Epithelial cell of proximal tubule (primary cell): ENCODE results near the gene ASAH2. TPM values are rescaled to one million over a fixed set of nuclear protein-coding genes. Genes with fewer than 3 reads are reported as not detected.

ENCODE experiments used
- DNase-seq: peaks from one replicate; pipeline ENCODE4 v3.0.0-alpha.2; 2011; ENCODE audit warnings: low read depth
- H3K4me3 ChIP-seq: 2 replicates; pipeline ENCODE4 v1.5.1; 2011; ENCODE audit warnings: low read depth, mild to moderate bottlenecking, low read length
- CTCF ChIP-seq: conservative IDR thresholded peaks from 2 replicates; pipeline ENCODE4 v1.5.1; 2012; ENCODE audit warnings: low read depth, mild to moderate bottlenecking, low read length
- total RNA-seq: library from RNA; depleted of rRNA; stranded (reverse); fragments of >200 nt; gene quantifications from 2 replicates; pipeline ENCODE4 v1.2.3, GENCODE V29; 2015

ASAH2 gene
- total RNA-seq, 1 donor from 2014 or later: 0.46 TPM

- TF ChIP-seq CTCF: no peak
- no peak overlapping the region for H3K4me3 ChIP-seq
- DNase-seq: no peak
Measured at GRCh38 chr10:50232261-50232639, 19.1 kb downstream of the ASAH2 start.

GRCh38 chr10:50231515-50232260 lies 19.6 kb downstream of the ASAH2 start:
- no peak overlapping the region for H3K4me3 ChIP-seq
- no peak for DNase-seq
- TF ChIP-seq CTCF: no peak

GRCh38 chr10:50229460-50229859 lies 21.9 kb downstream of the ASAH2 start:
- H3K4me3 ChIP-seq: no peak overlapping the region
- no peak for TF ChIP-seq CTCF
- DNase-seq: no peak

- no peak overlapping the region for H3K4me3 ChIP-seq
- no peak for TF ChIP-seq CTCF
- DNase-seq: no peak
Measured at GRCh38 chr10:50228672-50229071, 22.6 kb downstream of the ASAH2 start.

- DNase-seq: no peak
- no peak overlapping the region for H3K4me3 ChIP-seq
- no peak for TF ChIP-seq CTCF
Measured at GRCh38 chr10:50226610-50227009, 24.7 kb downstream of the ASAH2 start.

- peak; percentile 71 for TF ChIP-seq CTCF
- H3K4me3 ChIP-seq: no peak overlapping the region
- peak; percentile 7 for DNase-seq
Measured at GRCh38 chr10:50224330-50224952, 26.9 kb downstream of the ASAH2 start.

GRCh38 chr10:50222199-50222598 lies 29.1 kb downstream of the ASAH2 start:
- no peak overlapping the region for H3K4me3 ChIP-seq
- no peak for DNase-seq
- no peak for TF ChIP-seq CTCF
